Cardiac muscle cell (in vitro differentiated cells and primary cell): ENCODE results near the gene FRAS1. TPM values are rescaled to one million over a fixed set of nuclear protein-coding genes. Genes with fewer than 3 reads are reported as not detected.

Source experiments
- DNase-seq, 2 donors: peaks; one replicate each; pipeline versions ENCODE4 v3.0.0 to v3.0.0-alpha.2; 2010 to 2017; ENCODE audit warnings: low read depth in 1 of 2, low spot score in 1 of 2
- H3K27ac ChIP-seq: fragments of 200-600 bp; sonication (generic); 2 replicates; pipeline ENCODE4 v1.5.1; 2016
- H3K27me3 ChIP-seq: fragments of 200-600 bp; sonication (generic); 2 replicates; pipeline ENCODE4 v1.6.0; 2016; ENCODE audit warnings: control low read depth
- H3K36me3 ChIP-seq: fragments of 200-600 bp; sonication (generic); 2 replicates; pipeline ENCODE4 v1.5.1; 2016; ENCODE audit warnings: control low read depth
- H3K4me1 ChIP-seq: fragments of 200-600 bp; sonication (generic); 2 replicates; pipeline ENCODE4 v1.8.1; 2017; ENCODE audit warnings: low read depth, mild to moderate bottlenecking, mixed run types
- H3K4me3 ChIP-seq: fragments of 200-600 bp; sonication (generic); 2 replicates; pipeline ENCODE4 v1.5.1; 2016; ENCODE audit warnings: mild to moderate bottlenecking
- H3K9me3 ChIP-seq: fragments of 200-600 bp; sonication (generic); 2 replicates; pipeline ENCODE4 v1.5.1; 2017; ENCODE audit warnings: low read depth, mild to moderate bottlenecking, control low read depth
- polyA plus RNA-seq: library from polyadenylated mRNA; unstranded; fragments of >200 nt; fragmentation: Nextera tagmentation; extraction: Ambion mirVana; gene quantifications from 2 replicates; pipeline ENCODE4 v1.2.1, GENCODE V29; 2016
- total RNA-seq: library from RNA; depleted of rRNA; stranded (reverse); fragments of >200 nt; gene quantifications from 2 replicates; pipeline ENCODE4 v1.2.3, GENCODE V29; 2016
- TF ChIP-seq, protein P1 (sequence below): IDR thresholded peaks from 2 replicates; pipeline ENCODE4 v1.5.1; 2012; ENCODE audit warnings: low read depth, mild to moderate bottlenecking, low read length

FRAS1 gene
- total and polyA plus RNA-seq, 2 experiments from 2014 or later: 4.4 to 20.4 TPM

DNA sequence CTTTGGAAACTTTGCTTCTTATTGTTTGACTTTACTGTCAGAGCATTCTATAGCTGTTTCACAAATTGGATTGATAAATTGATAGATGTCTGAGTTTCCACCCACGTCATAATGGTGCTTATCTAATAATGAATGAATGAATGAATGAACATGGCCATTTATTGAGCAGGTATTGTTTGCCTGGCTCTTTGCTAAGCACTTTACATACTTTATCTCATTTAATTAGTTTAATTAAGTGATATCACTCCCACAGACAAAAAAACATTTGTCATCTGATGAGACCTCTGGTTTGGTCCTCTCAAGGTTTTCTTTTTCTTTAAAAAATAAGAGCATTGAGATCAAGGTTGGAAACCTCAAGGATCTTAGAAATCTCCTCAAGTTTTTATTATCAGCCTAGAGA lies 2.8 kb downstream of the FRAS1 start:
- DNase-seq: no peak
- no peak overlapping the region for H3K4me3 ChIP-seq
- no peaks in the 10 kb centered on the region for H3K27me3 ChIP-seq
- no peaks in the 10 kb centered on the region for H3K36me3 ChIP-seq
- TF ChIP-seq, protein P1, sequence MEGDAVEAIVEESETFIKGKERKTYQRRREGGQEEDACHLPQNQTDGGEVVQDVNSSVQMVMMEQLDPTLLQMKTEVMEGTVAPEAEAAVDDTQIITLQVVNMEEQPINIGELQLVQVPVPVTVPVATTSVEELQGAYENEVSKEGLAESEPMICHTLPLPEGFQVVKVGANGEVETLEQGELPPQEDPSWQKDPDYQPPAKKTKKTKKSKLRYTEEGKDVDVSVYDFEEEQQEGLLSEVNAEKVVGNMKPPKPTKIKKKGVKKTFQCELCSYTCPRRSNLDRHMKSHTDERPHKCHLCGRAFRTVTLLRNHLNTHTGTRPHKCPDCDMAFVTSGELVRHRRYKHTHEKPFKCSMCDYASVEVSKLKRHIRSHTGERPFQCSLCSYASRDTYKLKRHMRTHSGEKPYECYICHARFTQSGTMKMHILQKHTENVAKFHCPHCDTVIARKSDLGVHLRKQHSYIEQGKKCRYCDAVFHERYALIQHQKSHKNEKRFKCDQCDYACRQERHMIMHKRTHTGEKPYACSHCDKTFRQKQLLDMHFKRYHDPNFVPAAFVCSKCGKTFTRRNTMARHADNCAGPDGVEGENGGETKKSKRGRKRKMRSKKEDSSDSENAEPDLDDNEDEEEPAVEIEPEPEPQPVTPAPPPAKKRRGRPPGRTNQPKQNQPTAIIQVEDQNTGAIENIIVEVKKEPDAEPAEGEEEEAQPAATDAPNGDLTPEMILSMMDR: no peak
- peaks cover 3% of the 10 kb centered on the region for H3K4me1 ChIP-seq
- no peaks in the 10 kb centered on the region for H3K9me3 ChIP-seq
- no peak overlapping the region for H3K27ac ChIP-seq

DNA sequence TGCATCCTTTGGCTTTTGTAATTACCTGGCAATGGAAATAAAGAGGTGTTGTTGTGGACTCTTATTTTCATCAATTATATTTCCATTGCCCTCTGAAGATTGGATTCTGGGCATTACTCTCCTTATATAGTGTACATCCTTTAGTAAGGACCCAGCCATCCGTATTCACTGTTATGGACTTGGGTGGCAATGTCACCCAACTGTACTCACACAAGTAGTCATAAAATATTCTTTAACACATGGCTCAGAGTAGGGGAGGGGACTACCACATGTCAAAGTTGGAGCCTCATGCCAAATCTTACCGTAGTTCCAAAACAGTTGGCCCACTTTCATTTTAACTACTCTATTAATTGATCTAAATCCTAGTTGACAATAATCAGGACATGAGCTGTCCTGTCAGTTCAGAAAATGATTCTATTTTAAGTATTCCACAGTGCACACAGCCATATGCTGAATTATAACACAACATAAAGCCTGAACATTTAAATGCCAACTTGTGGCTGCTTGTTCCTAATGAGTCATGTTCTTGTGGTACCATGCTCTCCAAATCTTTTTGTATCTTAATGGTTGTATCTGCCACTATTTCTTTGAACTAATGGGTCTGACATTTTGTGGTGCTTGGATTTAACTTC lies 4.9 kb downstream of the FRAS1 start:
- Histone ChIP-seq H3K4me1 (peaks cover 3% of the 10 kb centered on the region), H3K36me3 (no peaks in the 10 kb centered on the region), H3K27ac (no peak overlapping the region), H3K4me3 (no peak overlapping the region), H3K27me3 (no peaks in the 10 kb centered on the region), H3K9me3 (no peaks in the 10 kb centered on the region)
- DNase-seq: no peak
- TF ChIP-seq, protein P1: no peak

DNA sequence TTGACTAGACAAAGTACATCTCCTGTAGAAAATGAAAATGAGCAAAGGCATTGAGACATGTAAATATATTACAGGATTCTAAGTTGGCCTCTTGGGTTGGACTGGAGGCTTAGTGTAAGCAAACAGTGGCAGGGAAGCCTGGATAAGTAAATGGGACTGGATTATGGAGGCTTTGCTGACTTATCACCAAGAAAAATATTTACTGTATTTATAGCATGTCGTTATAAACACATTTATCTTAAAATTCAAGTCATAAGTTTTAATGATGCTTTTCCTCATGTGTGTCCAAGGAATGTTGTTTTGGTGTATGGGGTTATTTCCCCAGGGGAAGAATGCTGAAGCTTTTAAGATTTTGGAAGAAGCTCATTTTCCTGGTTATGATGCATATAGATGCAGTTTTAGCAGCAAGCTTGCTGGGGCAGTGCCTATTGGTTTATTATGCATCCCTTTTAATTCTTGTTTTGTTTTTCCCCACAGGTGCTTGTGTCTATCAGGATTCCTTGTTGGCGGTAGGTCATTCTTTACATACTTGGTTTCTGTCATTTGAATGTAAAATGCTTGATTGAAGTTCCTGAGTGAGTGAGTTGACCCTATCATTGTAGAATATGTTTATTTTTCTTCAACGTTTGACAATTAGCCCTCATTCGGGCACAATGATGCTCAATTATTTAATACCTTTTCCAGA lies 8.5 kb downstream of the FRAS1 start:
- H3K27me3 ChIP-seq: no peaks in the 10 kb centered on the region
- no peak for DNase-seq
- no peaks in the 10 kb centered on the region for H3K36me3 ChIP-seq
- peaks cover 3% of the 10 kb centered on the region for H3K4me1 ChIP-seq
- no peaks in the 10 kb centered on the region for H3K9me3 ChIP-seq
- no peak overlapping the region for H3K4me3 ChIP-seq
- TF ChIP-seq, protein P1: no peak
- H3K27ac ChIP-seq: no peak overlapping the region

DNA sequence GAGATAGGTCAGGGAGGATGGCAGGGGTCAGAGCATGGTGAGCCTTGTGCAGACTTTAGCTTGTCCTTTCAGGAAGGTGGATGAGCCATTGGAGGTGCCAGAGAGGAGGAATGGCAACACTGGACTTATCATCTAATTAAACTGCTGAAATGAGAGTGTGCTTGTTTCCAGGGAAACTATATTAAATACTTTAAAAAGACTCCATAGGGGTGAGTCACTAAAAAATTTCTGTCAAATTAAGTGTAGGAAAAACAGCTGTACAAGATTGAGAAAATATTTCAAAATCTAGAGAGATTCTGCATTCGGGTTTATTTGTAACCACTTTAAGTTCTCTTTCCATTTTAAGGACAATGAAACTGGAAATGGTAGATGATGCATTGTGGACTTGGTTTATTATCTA lies 11.4 kb downstream of the FRAS1 start:
- H3K36me3 ChIP-seq: no peaks in the 10 kb centered on the region
- peaks cover 3% of the 10 kb centered on the region for H3K4me1 ChIP-seq
- no peak overlapping the region for H3K4me3 ChIP-seq
- TF ChIP-seq, protein P1: no peak
- no peak overlapping the region for H3K27ac ChIP-seq
- no peaks in the 10 kb centered on the region for H3K9me3 ChIP-seq
- DNase-seq: peak in 1 of 2 donors; percentile 18
- no peaks in the 10 kb centered on the region for H3K27me3 ChIP-seq

- H3K4me3 ChIP-seq: no peak overlapping the region
- peaks cover 9% of the 10 kb centered on the region for H3K4me1 ChIP-seq
- no peak overlapping the region for H3K27ac ChIP-seq
- H3K27me3 ChIP-seq: no peaks in the 10 kb centered on the region
- no peak for DNase-seq
- TF ChIP-seq, protein P1: no peak
- H3K9me3 ChIP-seq: no peaks in the 10 kb centered on the region
- no peaks in the 10 kb centered on the region for H3K36me3 ChIP-seq
Observed at GRCh38 chr4:78069319-78069718, 12.2 kb downstream of the FRAS1 start.
